GM12878 (cell line): ENCODE data around the gene WNT5B. TPM values are rescaled to one million over a fixed set of nuclear protein-coding genes. Genes with fewer than 3 reads are reported as not detected.

Experiments used
- ATAC-seq: fragments of 200-7000 bp; cut with Tn5 transposase; 3 replicates; pipeline ENCODE4 v1.9.1; 2020; ENCODE audit warnings: mild to moderate bottlenecking, moderate library complexity
- BruUV-seq: library from RNA; stranded (reverse); fragments of 400-500 nt; replicated peaks from 2 replicates; lab custom pipeline; 2021; lab: Mats Ljungman, UMichigan
- CTCF ChIA-PET: fragments of 300-600 bp; sonication (Branson Sonifier 250); formaldehyde crosslinking; extraction: SDS; loops from one replicate; lab custom pipeline; 2021; ENCODE audit warnings: inconsistent platforms; lab: Yijun Ruan, JAX
- POLR2A ChIA-PET: fragments of 350-600 bp; formaldehyde crosslinking; extraction: SDS; loops from one replicate; lab custom pipeline; 2021; ENCODE audit warnings: inconsistent platforms; lab: Charles Lee
- RAD21 ChIA-PET: fragments of 300-600 bp; sonication (Branson Sonifier 250); formaldehyde crosslinking; loops from one replicate; lab custom pipeline; 2023; ENCODE audit warnings: antibody characterized with exemption; ENCODE audit not compliant: unreplicated experiment; lab: Charles Lee
- SMC1A ChIA-PET: fragments of 300-600 bp; sonication (Branson Sonifier 250); formaldehyde crosslinking; loops from one replicate; lab custom pipeline; 2023; ENCODE audit not compliant: unreplicated experiment, uncharacterized antibody; lab: Charles Lee
- DNase-seq: peaks from one replicate; pipeline ENCODE4 v3.0.0-alpha.2; 2011; ENCODE audit warnings: low read depth, low spot score
- FAIRE-seq: peaks from 3 replicates; lab custom pipeline; 2011; peaks lifted over from hg19 to GRCh38; lab: Jason Lieb, UNC
- H2AFZ ChIP-seq: 2 replicates; pipeline ENCODE4 v1.6.0; 2011; ENCODE audit warnings: low read depth, low read length, control low read depth; ENCODE audit not compliant: control insufficient read depth
- H3K27ac ChIP-seq: 2 replicates; pipeline ENCODE4 v1.5.1; 2011; ENCODE audit warnings: control low read depth; ENCODE audit not compliant: control insufficient read depth, insufficient read depth
- H3K27me3 ChIP-seq, 2 experiments: replicated peaks in 1 of 2; 2 replicates each; pipeline versions ENCODE4 v1.6.0 to v1.6.1; 2011; ENCODE audit warnings: low read length in 1 of 2; ENCODE audit not compliant: control insufficient read depth in 2 of 2, insufficient read depth in 2 of 2
- H3K36me3 ChIP-seq, 2 experiments: 2 replicates each; pipeline ENCODE4 v1.5.1; 2011; ENCODE audit warnings: low read length in 1 of 2; ENCODE audit not compliant: control insufficient read depth in 2 of 2, insufficient read depth in 2 of 2
- H3K4me1 ChIP-seq: 2 replicates; pipeline ENCODE4 v1.6.1; 2011; ENCODE audit warnings: mild to moderate bottlenecking, low read length, moderate library complexity, mixed read lengths; ENCODE audit not compliant: control insufficient read depth, insufficient read depth
- H3K4me2 ChIP-seq: 2 replicates; pipeline ENCODE4 v1.6.0; 2011; ENCODE audit warnings: control low read depth; ENCODE audit not compliant: control insufficient read depth, insufficient read depth
- H3K4me3 ChIP-seq: fragments of 200-600 bp; sonication (generic); 2 replicates; pipeline ENCODE4 v1.5.1; 2016
- H3K79me2 ChIP-seq: 2 replicates; pipeline ENCODE4 v1.6.0; 2011; ENCODE audit warnings: low read length; ENCODE audit not compliant: control insufficient read depth, insufficient read depth
- H3K9ac ChIP-seq: 2 replicates; pipeline ENCODE4 v1.8.0; 2011; ENCODE audit warnings: low read length, control low read depth, mixed read lengths; ENCODE audit not compliant: control insufficient read depth, insufficient read depth
- H3K9me3 ChIP-seq: replicated peaks from 3 replicates; pipeline ENCODE4 v1.5.1; 2011; ENCODE audit warnings: mild to moderate bottlenecking, low read length; ENCODE audit not compliant: control insufficient read depth, insufficient read depth
- H4K20me1 ChIP-seq: 2 replicates; pipeline ENCODE4 v1.6.0; 2011; ENCODE audit not compliant: control insufficient read depth, insufficient read depth
- ATF2 ChIP-seq: IDR thresholded peaks from 2 replicates; pipeline ENCODE4 v1.6.1; 2012; ENCODE audit warnings: low read length, inconsistent platforms
- CREB1 ChIP-seq: IDR thresholded peaks from 2 replicates; pipeline ENCODE4 v1.6.1; 2012; ENCODE audit warnings: low read depth, mild to moderate bottlenecking, inconsistent platforms
- KAT2A ChIP-seq: conservative IDR thresholded peaks from 2 replicates; pipeline ENCODE4 v1.6.1; 2011; ENCODE audit warnings: low read depth, low read length; ENCODE audit not compliant: control insufficient read depth
- MYC ChIP-seq: IDR thresholded peaks from 2 replicates; pipeline ENCODE4 v1.6.1; 2011; ENCODE audit warnings: mild to moderate bottlenecking, low read length, moderate library complexity, inconsistent platforms; ENCODE audit not compliant: insufficient read depth, insufficient replicate concordance, insufficient read length, severe bottlenecking
- NR2C1 ChIP-seq: fragments of 450-650 bp; IDR thresholded peaks from 2 replicates; pipeline ENCODE4 v1.6.1; 2017; ENCODE audit warnings: antibody characterized with exemption, mild to moderate bottlenecking, moderate library complexity
- RBBP5 ChIP-seq: fragments of 200-600 bp; sonication (generic); conservative IDR thresholded peaks from 2 replicates; pipeline ENCODE4 v1.6.1; 2016
- RELB ChIP-seq: fragments of 450-650 bp; IDR thresholded peaks from 2 replicates; pipeline ENCODE4 v1.6.1; 2017; ENCODE audit warnings: low read depth, mild to moderate bottlenecking, moderate library complexity
- RUNX3 ChIP-seq: IDR thresholded peaks from 2 replicates; pipeline ENCODE4 v1.6.1; 2012; ENCODE audit warnings: low read length, inconsistent platforms
- SRF ChIP-seq, 2 experiments: IDR thresholded peaks; 2 replicates each; pipeline ENCODE4 v1.6.1; 2011; ENCODE audit warnings: low read depth in 2 of 2, low read length in 2 of 2, mild to moderate bottlenecking in 1 of 2, moderate library complexity in 1 of 2
- ZBTB4 ChIP-seq: fragments of 450-650 bp; formaldehyde crosslinking; IDR thresholded peaks from 2 replicates; pipeline ENCODE4 v1.4.0; 2022; ENCODE audit warnings: mild to moderate bottlenecking, moderate library complexity
- WGBS: methylation state at CpG from one replicate; pipeline ENCODE4 v1.1.6; 2016; ENCODE audit warnings: low lambda C conversion rate; ENCODE audit not compliant: insufficient replicate concordance, insufficient coverage; ENCODE audit errors: missing lambda C conversion rate; 5-methylcytosine and 5-hydroxymethylcytosine counted together
- in situ Hi-C: fragments of 300-500 bp; cut with MboI; formaldehyde crosslinking; loops from 9 replicates; pipeline ENCODE4 v1.14.3; 2018; ENCODE audit warnings: mixed read lengths
- intact Hi-C: fragments of 100-400 bp; cut with micrococcal nuclease; formaldehyde crosslinking; loops from one replicate; pipeline ENCODE4 v1.14.2; 2022; ENCODE audit not compliant: unreplicated experiment
- polyA plus RNA-seq, 11 experiments: library from polyadenylated mRNA; depleted of rRNA in 4 of 11; unstranded in 6 of 11; stranded (reverse) in 5 of 11; fragments of >200 nt; fragmentation: Nextera tagmentation in 4 of 11; fragmentation: Illumina TruSeq in 1 of 11; extraction: Ambion mirVana in 4 of 11; extraction: Trizol in 1 of 11; gene quantifications; 1 replicate in 1 of 11; 2 replicates in 10 of 11; pipeline versions ENCODE4 v1.2.1 to v1.2.3, GENCODE V29; 2011 to 2016; ENCODE audit warnings: inconsistent platforms in 2 of 11, missing spikeins in 2 of 11, low read depth in 1 of 11
- total RNA-seq, 4 experiments: library from RNA; depleted of rRNA in 3 of 4; stranded (reverse); fragments of >200 nt in 3 of 4; fragmentation: Illumina TruSeq in 1 of 4; extraction: Trizol in 1 of 4; gene quantifications; 2 replicates each; pipeline versions ENCODE4 v1.2.1 to v1.2.3, GENCODE V29; 2013 to 2021

The WNT5B gene
- total and polyA plus RNA-seq, 10 of the 15 experiments (the other 5 are each of a cell fraction or from before 2014, with no cell fraction given), result 0.45 to 18.3 (median 5.4) TPM

GRCh38 chr12:1676043-1676442, 47.0 kb downstream of the WNT5B start:
- Histone ChIP-seq H3K4me2 (no peak overlapping the region), H3K27me3 (no peaks in the 10 kb centered on the region; a peak in 1 of 4 replicates), H3K79me2 (no peaks in the 10 kb centered on the region), H4K20me1 (no peaks in the 10 kb centered on the region), H3K36me3 (no peaks in the 10 kb centered on the region)
- CTCF ChIA-PET, result interaction anchor here (1.2 to 1.4 kb wide), 2 partner anchors 16 to 41 kb away, joined by 4 read pairs; no protein-coding TSS in a partner anchor
- TF ChIP-seq NR2C1 (no peak), KAT2A (no peak), ZBTB4 (CRISPR knock-in tag) (no peak), MYC (no peak), RUNX3 (no peak), RBBP5 (no peak), RELB (no peak), SRF (IDR thresholded peaks at IDR 0.05; ENCODE audit: low read depth in 2 of 2, low read length in 2 of 2) (no peak), ATF2 (no peak), CREB1 (no peak)
- TF ChIP-seq, all 136 proteins: peak for 0
- Histone ChIP-seq H3K9ac (no peak overlapping the region), H2AFZ (no peak overlapping the region), H3K4me1 (no peaks in the 10 kb centered on the region), H3K9me3 (no peaks in the 10 kb centered on the region), H3K4me3 (no peak overlapping the region), H3K27ac (no peak overlapping the region)
- ChIA-PET RAD21 (no interaction called here), POLR2A (no interaction called here), SMC1A (interaction anchor here (1.7 kb wide), 1 partner anchor 115 kb away, joined by 4 read pairs; no protein-coding TSS in a partner anchor)
- WGBS, result 44% methylated on average over 3 of the region's 3 CpGs
- ATAC-seq (no peak), DNase-seq (no peak), FAIRE-seq (no peak)
- intact Hi-C loops, result no loop called here
- in situ Hi-C loops, result no loop called here
- BruUV-seq, result no TSS peak
